GM10266 (cell line): ENCODE results near the gene SMIM32.

Experiments
- DNase-seq: peaks from one replicate; pipeline ENCODE4 v3.0.0; 2012; ENCODE audit errors: extremely low spot score
- CTCF ChIP-seq: IDR thresholded peaks from 2 replicates; pipeline ENCODE4 v1.5.1; 2012; ENCODE audit warnings: mild to moderate bottlenecking, low read depth; ENCODE audit not compliant: control insufficient read depth, insufficient read depth; ENCODE audit errors: missing control alignments

SMIM32 gene

DNA sequence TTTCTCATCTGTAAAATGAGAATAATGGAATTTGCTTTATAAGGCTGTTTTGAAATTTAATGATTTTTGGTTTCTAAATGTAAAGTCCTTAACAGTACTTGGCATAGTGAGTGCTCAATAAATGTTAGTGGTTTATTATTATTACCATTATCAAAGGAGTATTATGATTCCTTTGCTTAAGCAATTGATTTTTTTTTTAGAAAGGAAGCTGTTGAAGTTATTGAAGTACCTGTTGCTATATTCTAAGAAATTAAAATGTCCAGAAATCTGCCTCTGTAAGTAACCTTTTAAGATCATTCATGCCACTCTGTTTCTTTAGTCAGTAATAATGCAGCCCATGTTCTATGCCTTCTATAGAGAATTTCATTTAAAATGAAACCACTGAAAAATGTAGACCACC lies 45.3 kb downstream of the SMIM32 start:
- DNase-seq, result no peak
- TF ChIP-seq CTCF, result no peak

GRCh38 chr5:136146201-136146600 lies 46.8 kb downstream of the SMIM32 start:
- no peak for DNase-seq
- no peak for TF ChIP-seq CTCF

- TF ChIP-seq CTCF, result no peak
- DNase-seq, result no peak
Observed at GRCh38 chr5:136145030-136145429, 47.9 kb downstream of the SMIM32 start.

DNA sequence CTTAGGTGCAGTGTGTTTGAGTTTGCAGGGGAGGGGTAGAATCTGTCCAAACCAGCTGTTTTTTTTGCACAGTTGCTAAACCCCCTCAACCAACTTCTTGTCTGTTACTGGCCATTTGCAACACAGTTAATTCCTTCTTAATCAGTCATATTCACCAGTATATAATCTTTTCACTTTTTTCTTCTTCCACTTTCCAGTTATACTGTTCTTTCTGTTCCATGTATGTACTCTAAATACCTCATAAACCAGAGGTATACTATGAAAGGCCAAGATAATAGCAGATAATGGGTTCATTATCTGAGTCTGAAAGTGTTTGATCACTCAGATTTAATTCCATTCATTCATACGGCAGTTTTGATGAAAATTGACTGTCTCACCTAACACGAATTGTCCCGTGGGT lies 49.2 kb downstream of the SMIM32 start:
- no peak for TF ChIP-seq CTCF
- no peak for DNase-seq

- DNase-seq, result no peak
- no peak for TF ChIP-seq CTCF
Observed at GRCh38 chr5:136143312-136143711, 49.6 kb downstream of the SMIM32 start.

DNA sequence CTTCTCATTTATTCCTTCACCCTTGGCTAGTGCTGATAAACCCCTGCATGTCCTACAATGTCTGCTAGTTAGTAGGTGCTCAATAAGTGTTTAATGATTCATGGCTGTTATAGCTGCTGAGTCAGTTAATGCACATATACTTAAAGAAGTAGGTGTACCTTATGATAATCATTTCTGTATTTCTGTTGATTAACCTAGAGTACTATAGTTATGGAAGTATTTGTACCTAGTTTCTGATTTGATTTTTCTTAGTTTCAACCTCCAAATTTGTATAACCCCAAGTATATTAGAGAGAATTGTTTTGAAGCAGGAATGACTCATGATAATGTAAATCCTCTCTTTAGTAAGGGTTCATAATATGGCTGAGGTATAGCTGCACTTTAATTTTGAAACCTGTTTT lies 51.4 kb downstream of the SMIM32 start:
- TF ChIP-seq CTCF, result no peak
- DNase-seq, result no peak
